SK-MEL-5 (cell line): ENCODE results near the gene CDK14. TPM values are rescaled to one million over a fixed set of nuclear protein-coding genes. Genes with fewer than 3 reads are reported as not detected.
"Not testable (repeated sequence)": the region's sequence is repeated elsewhere in the genome, so short reads cannot be mapped to it uniquely, and the experiment has no call there.

Experiments used
- DNase-seq: peaks from one replicate; pipeline ENCODE4 v3.0.0-alpha.2; 2016; ENCODE audit warnings: low read depth, low spot score
- in situ Hi-C: cut with HindIII; loops from 2 replicates; pipeline ENCODE4 v1.10.0; 2016; ENCODE audit warnings: low sequenced_read_pairs, high pct_unique_total_duplicates, low pct_unique_long_range_greater_than_20kb
- total RNA-seq: library from RNA; depleted of rRNA; stranded (reverse); fragments of >200 nt; shearing (Covaris generic); gene quantifications from 2 replicates; pipeline ENCODE4 v1.2.3, GENCODE V29; 2014

CDK14 gene
- total RNA-seq, 1 experiment from 2014 or later = 2.3 TPM

GRCh38 chr7:91165846-91166230, 569.7 kb downstream of the CDK14 start:
- no peak for DNase-seq
- in situ Hi-C loops = no loop called here

GRCh38 chr7:91168871-91169829, 573.0 kb downstream of the CDK14 start:
- DNase-seq = no peak
- in situ Hi-C loops = no loop called here

- in situ Hi-C loops = no loop called here
- no peak for DNase-seq
Observed at GRCh38 chr7:91169830-91170191, 573.7 kb downstream of the CDK14 start.

- DNase-seq, in situ Hi-C loops: not testable (repeated sequence)
Observed at GRCh38 chr7:91173265-91173664, 577.1 kb downstream of the CDK14 start.

GRCh38 chr7:91180746-91181145, 584.6 kb downstream of the CDK14 start:
- DNase-seq = no peak
- in situ Hi-C loops = no loop called here

- in situ Hi-C loops = no loop called here
- DNase-seq = no peak
Observed at GRCh38 chr7:91181949-91182348, 585.8 kb downstream of the CDK14 start.

- in situ Hi-C loops = no loop called here
- no peak for DNase-seq
Observed at GRCh38 chr7:91182819-91183764, 587.0 kb downstream of the CDK14 start.

- in situ Hi-C loops = no loop called here
- DNase-seq = no peak
Observed at GRCh38 chr7:91185771-91186170, 589.6 kb downstream of the CDK14 start.

- in situ Hi-C loops = no loop called here
- DNase-seq = no peak
Observed at GRCh38 chr7:91187061-91187460, 590.9 kb downstream of the CDK14 start.

DNA sequence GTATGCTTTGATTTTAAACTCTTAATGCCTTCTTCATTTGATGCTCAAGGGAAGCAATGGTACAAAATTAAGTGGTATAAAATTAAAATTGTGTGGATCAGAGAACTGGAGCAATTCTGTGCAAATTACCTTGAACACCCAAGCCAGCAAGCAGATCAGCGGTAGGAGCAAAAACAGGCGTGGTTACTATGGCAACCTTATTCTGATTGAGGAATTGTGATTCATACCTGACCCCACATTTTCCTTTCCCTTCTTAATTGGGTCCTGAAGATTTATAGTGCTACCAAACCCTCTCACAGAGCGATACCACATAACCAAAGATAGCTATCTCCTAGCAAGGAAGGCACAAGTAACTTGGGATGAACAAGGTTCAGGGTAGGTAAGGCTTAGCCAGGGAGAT, 595.6 kb downstream of the CDK14 start:
- no peak for DNase-seq
- in situ Hi-C loops = no loop called here

- DNase-seq = no peak
- in situ Hi-C loops = no loop called here
Observed at GRCh38 chr7:91193141-91193540, 597.0 kb downstream of the CDK14 start.

DNA sequence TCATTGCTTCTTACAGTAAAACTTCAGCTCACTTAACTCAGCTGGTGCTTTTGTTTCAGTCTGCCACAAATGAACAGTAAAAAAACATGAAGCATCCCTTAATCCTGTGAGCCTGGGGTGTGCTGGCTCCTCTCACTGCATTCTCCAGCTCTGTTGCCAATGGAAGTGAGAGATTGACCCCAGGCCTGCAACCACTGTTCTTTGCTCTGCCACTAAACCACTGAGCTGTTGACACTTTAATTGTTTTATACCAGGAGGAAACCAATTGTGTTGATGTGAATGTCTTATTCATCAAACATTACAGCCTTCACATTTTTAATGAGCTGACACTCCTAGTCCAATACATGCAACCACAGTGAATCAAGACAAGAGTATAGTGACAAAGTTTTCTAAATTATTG, 598.7 kb downstream of the CDK14 start:
- in situ Hi-C loops = no loop called here
- no peak for DNase-seq

GRCh38 chr7:91196058-91196457, 599.9 kb downstream of the CDK14 start:
- in situ Hi-C loops = no loop called here

GRCh38 chr7:91198371-91198770, 602.2 kb downstream of the CDK14 start:
- DNase-seq = no peak
- in situ Hi-C loops = no loop called here

More at GRCh38 chr7:91196058-91196457, 599.9 kb downstream of the CDK14 start:
- no peak for DNase-seq

GRCh38 chr7:91199601-91200000, 603.5 kb downstream of the CDK14 start:
- in situ Hi-C loops = no loop called here

DNA sequence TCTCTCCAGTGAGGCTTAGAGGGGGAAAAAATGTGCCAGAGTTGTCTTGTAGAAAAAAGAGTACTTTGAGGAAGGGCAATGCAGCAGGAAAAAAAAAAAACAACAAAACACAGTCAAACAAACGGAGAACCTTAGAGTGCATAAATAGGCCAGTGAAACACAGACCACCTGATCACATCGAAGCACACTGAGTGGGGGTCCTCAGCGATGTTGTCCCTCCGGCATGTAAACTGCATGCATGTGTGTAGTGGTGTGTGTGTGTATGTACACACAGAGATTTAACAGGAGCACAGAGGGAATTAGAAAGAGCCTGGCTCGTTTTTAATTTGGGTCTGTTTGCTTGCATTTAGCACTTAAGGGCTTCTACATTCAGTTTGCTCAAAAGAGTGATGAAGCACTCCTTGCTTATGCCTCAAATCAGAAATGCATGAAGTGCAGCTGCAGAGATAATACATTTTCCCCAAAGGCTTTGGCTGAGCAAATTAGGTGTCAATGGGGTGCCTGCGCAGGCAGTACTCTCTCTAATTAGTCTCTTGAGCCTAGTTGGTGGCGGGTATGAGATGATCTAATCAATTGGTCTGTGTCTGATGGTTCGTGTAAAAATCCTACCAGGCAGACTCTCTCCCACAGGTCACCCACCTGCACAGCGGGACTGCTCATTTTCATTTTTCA, 605.5 kb downstream of the CDK14 start:
- no peak for DNase-seq
- in situ Hi-C loops = no loop called here

More at GRCh38 chr7:91199601-91200000, 603.5 kb downstream of the CDK14 start:
- DNase-seq = no peak

DNA sequence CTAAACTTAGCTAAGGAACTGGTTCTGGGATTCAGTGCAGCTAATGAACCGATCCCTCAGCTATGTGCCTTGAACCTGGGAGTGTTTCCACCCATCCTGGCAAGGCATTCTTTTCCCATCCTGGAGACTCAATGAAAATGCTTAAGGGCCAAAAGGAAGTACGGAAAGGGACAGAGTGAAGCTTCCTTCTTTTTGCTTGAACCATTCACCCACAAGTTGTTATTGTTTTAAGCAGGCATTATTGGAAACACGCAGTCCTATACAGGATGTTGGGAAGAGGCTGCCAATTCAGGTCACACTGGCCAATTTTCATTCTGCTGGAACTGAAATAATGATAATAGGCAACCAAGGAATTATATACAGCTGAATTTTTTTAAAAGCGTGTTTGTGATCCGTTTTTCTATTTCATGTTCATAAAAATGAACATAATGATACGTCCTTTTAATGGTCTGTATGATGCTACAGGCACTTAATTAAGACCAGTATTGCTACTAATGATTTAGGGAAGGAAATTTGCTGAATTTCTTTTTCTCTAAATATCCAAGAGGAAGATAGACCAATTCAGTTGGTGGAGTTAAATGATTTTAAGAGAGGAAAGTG, 610.3 kb downstream of the CDK14 start:
- in situ Hi-C loops = no loop called here
- DNase-seq = no peak
